Heart left ventricle (tissue), 16 donors: ENCODE results near the gene ATP1A1. TPM values are rescaled to one million over a fixed set of nuclear protein-coding genes. Genes with fewer than 3 reads are reported as not detected.

ENCODE experiments used
- ATAC-seq, 4 donors: fragments of 200-7000 bp; cut with Tn5 transposase; one replicate each; pipeline ENCODE4 v1.9.1; 2020 to 2022; ENCODE audit warnings: moderate library complexity in 4 of 4, mild to moderate bottlenecking in 3 of 4, moderate number of reproducible peaks in 1 of 4
- DNase-seq, 5 donors: peaks; one replicate each; pipeline ENCODE4 v3.0.0-alpha.2; 2020
- H3K27ac ChIP-seq, 12 donors: fragments of 200-600 bp; sonication (generic) in 4 of 12; one replicate each; pipeline versions ENCODE4 v1.5.0 to v1.8.0; 2016 to 2022; ENCODE audit warnings: mild to moderate bottlenecking in 2 of 12
- H3K27me3 ChIP-seq, 9 donors: fragments of 200-600 bp; sonication (generic) in 2 of 9; one replicate each; pipeline versions ENCODE4 v1.5.1 to v1.8.0; 2016 to 2022; ENCODE audit warnings: mild to moderate bottlenecking in 3 of 9
- H3K36me3 ChIP-seq, 9 donors: fragments of 200-600 bp; sonication (generic) in 2 of 9; one replicate each; pipeline versions ENCODE4 v1.5.0 to v1.8.0; 2018 to 2022; ENCODE audit warnings: mild to moderate bottlenecking in 2 of 9
- H3K4me1 ChIP-seq, 12 donors: fragments of 200-600 bp; sonication (generic) in 4 of 12; one replicate each; pipeline versions ENCODE4 v1.5.0 to v1.8.0; 2016 to 2022; ENCODE audit warnings: mild to moderate bottlenecking in 3 of 12
- H3K4me3 ChIP-seq, 12 donors: fragments of 200-600 bp; sonication (generic) in 4 of 12; one replicate each; pipeline versions ENCODE4 v1.5.0 to v1.8.0; 2017 to 2022; ENCODE audit warnings: mild to moderate bottlenecking in 9 of 12, moderate library complexity in 4 of 12
- H3K9me3 ChIP-seq, 12 donors: fragments of 200-600 bp; sonication (generic) in 4 of 12; one replicate each; pipeline versions ENCODE4 v1.5.0 to v1.8.0; 2016 to 2022; ENCODE audit warnings: mild to moderate bottlenecking in 1 of 12
- CTCF ChIP-seq, 12 donors: fragments of 200-600 bp; sonication (generic) in 4 of 12; IDR thresholded peaks; one replicate each; pipeline versions ENCODE4 v1.5.0 to v1.8.0; 2018 to 2022; ENCODE audit warnings: antibody characterized with exemption in 12 of 12, mild to moderate bottlenecking in 5 of 12
- POLR2A ChIP-seq, 2 donors: fragments of 450-650 bp; IDR thresholded peaks; one replicate each; pipeline ENCODE4 v1.6.1; 2017; ENCODE audit warnings: antibody characterized with exemption in 2 of 2, mild to moderate bottlenecking in 2 of 2, moderate library complexity in 2 of 2
- WGBS, 4 donors: extraction: QIAGEN DNeasy Blood & Tissue Kit in 2 of 4; methylation state at CpG; one replicate each; pipeline versions ENCODE4 v1.1.5 to v1.1.7; 2013 to 2018; 5-methylcytosine and 5-hydroxymethylcytosine counted together
- intact Hi-C, 10 donors: fragments of 100-400 bp; cut with DNase I; formaldehyde crosslinking; loops; one replicate each; pipeline versions ENCODE4 v1.11.1 to v1.14.2; 2022
- polyA plus RNA-seq, 2 donors: library from polyadenylated mRNA; stranded (reverse); fragments of 200-250 nt; gene quantifications; one replicate each; pipeline ENCODE4 v1.2.3, GENCODE V29; 2013
- total RNA-seq, 9 donors: library from RNA; depleted of rRNA in 2 of 9; stranded (reverse); fragments of >200 nt in 2 of 9; fragmentation: NEBNext Ultra II Directional in 3 of 9; extraction: Animal tissue kit (Norgen Biotek cat#: 25700) in 3 of 9; gene quantifications; one replicate each; pipeline versions ENCODE4 v1.1.0 to v1.2.4, GENCODE V29; 2016 to 2023
- donor health status: ischemic (EF 13 %, LVEDD 7.1; RV severe dilation, severe dysfunction).
- donor health status: healthy with polysubstance abuse.
- donor health status: DM: no; HTN: yes; CAD: no.
- donor health status: DM: no; HTN: no; CAD: no.
- donor health status: ischemic (EF 25% LVEDD 6.9; RV normal size, moderate dysfunction).
- donor health status: ischemic (EF 25% LVEDD 5.7; RV mildly dilated, moderate dysfunction).
- donor health status: healthy.
- donor health status: DM: yes; HTN: yes; CAD: no.
- donor health status: ischemic (EF 35%, LVEDD 5.7; RV mildly dilated, moderate dysfunction).
- donor health status: nonischemic (EF 11% LVEDD 7.7; RV severe dilation, severe dysfunction).
- donor health status: DM: yes; HTN: yes; CAD: no.
- donor health status: PGD.
- donor health status: ischemic (EF 29% LVEDD 5.4; RV normal size, mild dysfunction).
- donor health status: nonischemic (EF 23%, LVEDD 6.1; RV moderate dilation, normal function).

Gene ATP1A1
- total and polyA plus RNA-seq, 11 donors, result 115 to 896 (median 241) TPM

- intact Hi-C loops, result no loop called here
- H3K4me1 ChIP-seq, result peaks cover 2 to 48% (median 16%) of the 10 kb centered on the region in 12 donors
- ATAC-seq, result no peak
Observed at GRCh38 chr1:116407033-116407432, 34.0 kb downstream of the ATP1A1 start.

GRCh38 chr1:116408193-116408592 lies 35.1 kb downstream of the ATP1A1 start:
- no peak for TF ChIP-seq CTCF (IDR thresholded peaks at IDR 0.05)
- no peak for TF ChIP-seq POLR2A (IDR thresholded peaks at IDR 0.05)
- no peak overlapping the region for H3K4me3 ChIP-seq
- intact Hi-C loops, result no loop called here
- 89 to 97% (median 93%) methylated on average over 2 of the region's 2 CpGs for WGBS, 4 donors
- H3K27ac ChIP-seq, result peak overlapping the region in 3 of 12 donors; percentile 63 to 77 (median 72)
- H3K9me3 ChIP-seq, result no peaks in the 10 kb centered on the region
- no peak for ATAC-seq
- H3K27me3 ChIP-seq, result no peaks in the 10 kb centered on the region
- peaks cover 2 to 58% (median 17%) of the 10 kb centered on the region in 12 donors for H3K4me1 ChIP-seq
- DNase-seq, result no peak
- H3K36me3 ChIP-seq, result peaks cover 0 to 70% (median 50%) of the 10 kb centered on the region in 9 donors

More at GRCh38 chr1:116407033-116407432, 34.0 kb downstream of the ATP1A1 start:
- no peaks in the 10 kb centered on the region for H3K9me3 ChIP-seq
- TF ChIP-seq CTCF (IDR thresholded peaks at IDR 0.05) (no peak), POLR2A (IDR thresholded peaks at IDR 0.05) (no peak)
- H3K27ac ChIP-seq, result peak overlapping the region in 2 of 12 donors; percentile 4 to 76
- no peak for DNase-seq
- H3K36me3 ChIP-seq, result peaks cover 0 to 82% (median 62%) of the 10 kb centered on the region in 9 donors
- no peaks in the 10 kb centered on the region for H3K27me3 ChIP-seq
- WGBS, 4 donors, result 92 to 97% (median 95%) methylated on average over 6 of the region's 6 CpGs
- no peak overlapping the region for H3K4me3 ChIP-seq

- TF ChIP-seq CTCF (IDR thresholded peaks at IDR 0.05), result no peak
- no peak for TF ChIP-seq POLR2A (IDR thresholded peaks at IDR 0.05)
- peaks cover 2 to 61% (median 15%) of the 10 kb centered on the region in 12 donors for H3K4me1 ChIP-seq
- WGBS, 4 donors, result 91 to 95% (median 94%) methylated on average over 12 to 13 of the region's 13 CpGs
- H3K9me3 ChIP-seq, result no peaks in the 10 kb centered on the region
- H3K36me3 ChIP-seq, result peaks cover 0 to 62% (median 41%) of the 10 kb centered on the region in 9 donors
- no peaks in the 10 kb centered on the region for H3K27me3 ChIP-seq
- H3K27ac ChIP-seq, result peak overlapping the region in 9 of 12 donors; percentile 22 to 83 (median 72)
- intact Hi-C loops, result no loop called here
- no peak overlapping the region for H3K4me3 ChIP-seq
- ATAC-seq (no peak), DNase-seq (no peak)
Observed at GRCh38 chr1:116408803-116409720, 36.0 kb downstream of the ATP1A1 start.

GRCh38 chr1:116409751-116410191 lies 36.7 kb downstream of the ATP1A1 start:
- TF ChIP-seq POLR2A (IDR thresholded peaks at IDR 0.05), result no peak
- no peak for TF ChIP-seq CTCF (IDR thresholded peaks at IDR 0.05)
- Histone ChIP-seq H3K36me3 (peaks cover 0 to 55% (median 34%) of the 10 kb centered on the region in 9 donors), H3K9me3 (no peaks in the 10 kb centered on the region), H3K27me3 (no peaks in the 10 kb centered on the region), H3K4me1 (peaks cover 0 to 57% (median 14%) of the 10 kb centered on the region in 12 donors), H3K4me3 (no peak overlapping the region), H3K27ac (peak overlapping the region in 9 of 12 donors; percentile 22 to 83 (median 72))
- WGBS, 4 donors, result 48 to 65% (median 57%) methylated on average over 8 of the region's 8 CpGs
- DNase-seq, result peak in 2 of 5 donors; percentile 39 to 52
- intact Hi-C loops, result loop anchor here in 2 of 10 donors (5.0 kb wide), 2 partner anchors 32 to 68 kb away; no protein-coding TSS in a partner anchor
- peak in 3 of 4 donors; percentile 59 to 76 (median 65) for ATAC-seq
